Neuron (in vitro differentiated cells): ENCODE measurements around the gene C10orf71.

Experiments
- H2AFZ ChIP-seq: one replicate; pipeline ENCODE4 v1.6.1; 2013; ENCODE audit warnings: low read depth, mild to moderate bottlenecking, inconsistent platforms, low read length, moderate library complexity
- H3K27me3 ChIP-seq: one replicate; pipeline ENCODE4 v1.6.1; 2013; ENCODE audit warnings: low read length; ENCODE audit not compliant: insufficient read depth
- H3K36me3 ChIP-seq: one replicate; pipeline ENCODE4 v1.6.1; 2013; ENCODE audit warnings: low read length; ENCODE audit not compliant: insufficient read depth
- H3K4me1 ChIP-seq: one replicate; pipeline ENCODE4 v1.6.1; 2013; ENCODE audit warnings: low read length; ENCODE audit not compliant: insufficient read depth
- H3K4me3 ChIP-seq: 2 replicates; pipeline ENCODE4 v1.5.1; 2013; ENCODE audit warnings: mild to moderate bottlenecking, low read length, moderate library complexity
- H3K9me3 ChIP-seq: one replicate; pipeline ENCODE4 v1.6.1; 2013; ENCODE audit warnings: low read length

C10orf71 gene, protein sequence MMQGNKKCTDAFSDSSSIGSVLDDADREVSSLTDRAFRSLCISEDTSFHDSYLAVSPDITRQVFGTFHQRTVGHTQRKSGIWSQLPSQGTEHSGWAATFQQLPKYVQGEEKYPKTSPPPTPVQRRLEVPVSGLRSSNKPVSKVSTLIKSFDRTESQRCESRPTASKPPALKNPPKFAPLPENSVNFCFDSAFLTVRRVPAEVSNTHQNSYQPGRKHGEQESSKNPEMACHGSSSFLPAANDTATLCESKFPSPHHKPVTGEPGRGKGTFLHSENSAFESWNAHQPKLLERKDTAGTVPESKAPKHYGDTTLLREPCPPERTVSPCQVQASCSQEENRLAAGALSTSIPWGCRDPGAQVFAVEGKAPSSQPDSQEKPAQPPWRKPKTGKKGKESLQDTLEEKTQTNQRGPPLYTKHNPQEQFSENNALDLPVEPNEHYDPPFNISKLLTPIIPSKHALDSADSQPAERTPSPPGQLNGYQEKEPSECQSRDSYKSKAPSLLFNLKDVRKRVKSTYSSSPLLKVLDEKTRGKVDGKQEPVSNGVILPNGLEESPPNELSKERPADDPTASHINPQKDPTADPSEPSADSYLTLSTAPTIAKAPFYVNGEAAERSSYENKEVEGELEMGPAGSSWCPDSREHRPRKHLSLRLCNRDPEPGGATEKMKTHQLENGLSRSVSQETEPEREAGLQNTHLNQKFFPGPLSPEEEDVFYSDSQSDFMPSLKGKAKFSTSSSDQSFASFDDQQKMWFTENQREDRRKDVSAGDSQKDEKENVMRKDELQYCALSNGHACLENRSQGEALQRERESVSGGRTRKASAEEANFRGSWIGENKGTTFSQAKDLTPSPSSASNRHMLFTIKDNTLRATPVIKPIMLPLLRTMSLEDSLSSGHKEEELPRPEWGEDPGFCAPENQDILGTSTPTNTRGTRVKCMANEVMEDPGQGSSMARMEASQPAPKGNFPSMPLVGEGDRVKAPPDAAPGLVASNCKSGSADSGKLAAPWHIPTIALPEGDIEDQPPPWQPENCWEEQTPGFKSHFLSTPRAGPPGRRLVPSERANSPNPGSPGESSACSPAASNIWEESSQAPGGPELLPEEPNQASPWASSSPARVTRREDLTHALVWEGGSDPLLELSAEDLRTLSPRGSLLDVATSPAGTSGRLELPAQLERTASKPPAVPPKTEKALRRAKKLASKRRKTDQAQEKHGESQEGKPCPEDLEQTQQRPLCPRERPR (N-terminal part only)

DNA sequence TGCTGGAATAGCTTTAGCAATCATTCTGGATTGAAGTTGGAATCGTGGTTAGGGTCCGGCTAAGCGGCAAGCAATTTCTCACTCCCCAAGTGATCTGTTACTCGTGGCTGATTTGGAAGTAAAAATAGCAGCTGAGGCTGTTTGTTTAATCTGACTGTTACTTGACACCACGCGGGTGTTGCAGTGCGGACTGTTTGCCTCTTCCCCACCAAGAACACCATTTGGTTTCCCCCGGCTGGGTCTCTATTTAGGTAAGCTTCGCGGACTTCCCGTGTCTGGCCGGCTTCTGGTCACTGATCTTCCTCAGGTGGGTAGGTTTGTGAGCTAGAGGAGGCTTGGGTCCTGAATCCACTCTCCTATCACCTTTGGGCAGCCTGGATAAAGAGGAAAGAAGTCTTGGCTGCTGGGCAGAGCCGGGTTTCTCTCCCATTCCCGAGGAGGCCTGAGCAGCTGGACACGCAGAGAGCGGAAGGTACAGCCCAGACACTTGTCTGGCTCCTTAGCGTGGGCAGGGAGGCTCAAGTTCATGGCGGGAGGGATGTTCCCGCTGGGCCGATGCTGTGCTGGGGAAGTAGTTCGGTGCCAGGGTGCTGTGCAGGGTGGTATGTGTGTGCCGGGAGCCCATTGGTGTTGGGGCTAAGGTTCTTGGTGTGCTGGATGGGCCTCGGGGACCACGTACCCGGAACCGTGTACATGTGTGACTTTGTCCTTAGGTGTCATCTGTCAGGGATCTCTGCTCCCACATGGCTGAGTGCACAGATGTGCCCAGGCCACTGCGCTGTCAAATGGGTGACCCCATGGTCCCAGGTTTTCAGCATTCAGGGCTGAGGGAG is at the start of gene C10orf71:
Gene C10orf71, plus strand, starts transcription at position 188 of the 833 bp plus-strand sequence. CDS start 23,376 bp downstream, outside the sequence.
- Histone ChIP-seq H2AFZ (no peak within 1 kb of the TSS), H3K9me3 (no peaks in the 10 kb centered on the region), H3K36me3 (no peaks in the 10 kb centered on the region), H3K27me3 (peaks cover 6% of the 10 kb centered on the region), H3K4me1 (no peaks in the 10 kb centered on the region), H3K4me3 (no peak within 1 kb of the TSS)

DNA sequence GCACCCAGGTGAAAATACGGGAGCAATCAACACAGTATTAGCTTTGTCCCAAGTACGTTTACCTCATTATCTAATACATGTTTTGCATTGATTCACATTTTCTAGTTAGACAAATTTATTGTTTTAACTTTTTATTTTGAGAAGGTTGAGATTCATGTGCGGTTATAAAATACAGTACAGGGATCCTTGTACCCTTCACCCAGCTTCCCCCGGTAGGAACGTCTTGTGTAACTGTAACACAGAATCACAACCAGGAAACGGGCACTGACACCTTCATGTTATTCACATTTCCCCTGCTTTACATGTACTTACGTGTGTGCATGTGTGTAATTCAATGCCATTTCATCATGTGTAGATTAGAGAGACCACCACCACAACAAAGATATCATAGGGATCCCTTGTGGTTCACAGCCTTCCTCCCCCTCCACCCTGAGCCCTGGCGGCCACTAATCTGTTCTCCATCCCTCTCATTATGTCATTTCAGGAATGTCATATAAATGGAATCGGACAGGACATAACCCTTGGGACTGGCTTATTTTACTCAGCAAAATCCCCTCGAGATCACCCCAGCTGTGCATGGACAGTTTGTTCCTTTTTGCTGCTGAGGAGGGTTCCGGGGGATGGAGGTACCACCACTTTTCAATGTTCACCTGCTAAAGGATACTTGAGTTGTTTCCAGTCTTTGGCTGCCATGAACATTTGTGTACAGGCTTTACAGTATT is 46.5 kb upstream of the C10orf71 start:
- Histone ChIP-seq H3K27me3 (no peaks in the 10 kb centered on the region), H2AFZ (no peak overlapping the region), H3K4me3 (no peak overlapping the region), H3K9me3 (no peaks in the 10 kb centered on the region), H3K4me1 (no peaks in the 10 kb centered on the region), H3K36me3 (no peaks in the 10 kb centered on the region)

DNA sequence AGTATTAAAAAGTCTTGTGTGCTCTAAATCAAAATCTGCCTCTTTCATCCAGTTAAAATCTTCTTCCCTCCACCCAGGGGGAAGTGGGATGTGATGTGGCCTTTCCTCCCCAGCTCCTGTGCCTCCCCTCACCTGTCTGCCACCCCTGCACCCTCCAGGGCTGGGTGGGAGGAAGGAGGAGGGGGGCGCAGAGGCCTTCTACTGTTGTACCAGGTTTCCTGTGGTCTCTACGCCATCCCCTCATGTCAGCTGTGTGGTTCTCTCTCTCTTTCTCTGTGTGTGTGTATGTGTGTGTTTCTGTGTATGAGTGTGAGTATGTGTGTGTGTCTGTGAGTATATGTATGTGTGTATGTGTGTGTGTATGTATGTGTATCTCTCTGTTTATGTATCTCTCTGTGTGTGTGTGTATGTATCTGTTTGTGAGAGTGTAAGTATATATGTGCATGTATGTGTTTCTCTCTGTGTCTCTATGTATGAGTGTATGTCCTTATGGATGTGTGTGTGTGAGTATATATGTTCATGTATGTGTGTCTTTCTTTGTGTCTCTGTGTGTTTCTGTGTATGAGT is 45.5 kb upstream of the C10orf71 start:
- no peak overlapping the region for H3K4me3 ChIP-seq
- H3K4me1 ChIP-seq = no peaks in the 10 kb centered on the region

DNA sequence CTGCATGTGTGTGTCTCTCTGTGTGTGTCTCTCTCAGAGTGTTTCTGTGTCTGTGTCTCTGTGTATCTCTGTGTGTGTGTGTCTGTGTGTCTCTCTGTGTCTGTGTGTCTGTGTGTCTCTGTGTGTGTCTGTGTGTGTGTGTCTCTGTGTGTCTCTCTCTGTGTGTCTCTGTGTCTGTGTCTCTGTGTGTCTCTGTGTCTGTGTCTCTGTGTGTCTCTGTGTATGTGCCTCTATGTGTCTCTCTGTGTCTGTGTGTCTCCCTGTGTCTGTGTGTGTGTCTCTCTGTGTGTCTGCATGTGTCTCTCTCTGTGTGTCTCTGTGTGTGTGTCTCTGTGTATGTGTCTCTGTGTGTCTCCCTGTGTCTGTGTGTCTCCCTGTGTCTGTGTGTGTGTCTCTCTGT is 44.8 kb upstream of the C10orf71 start:
- H2AFZ ChIP-seq = no peak overlapping the region
- H3K27me3 ChIP-seq = no peaks in the 10 kb centered on the region
- no peaks in the 10 kb centered on the region for H3K9me3 ChIP-seq
- no peaks in the 10 kb centered on the region for H3K4me1 ChIP-seq
- H3K4me3 ChIP-seq = no peak overlapping the region
- no peaks in the 10 kb centered on the region for H3K36me3 ChIP-seq

More for the DNA sequence above, 45.5 kb upstream of the C10orf71 start:
- H3K9me3 ChIP-seq = no peaks in the 10 kb centered on the region
- no peaks in the 10 kb centered on the region for H3K36me3 ChIP-seq
- H2AFZ ChIP-seq = no peak overlapping the region
- H3K27me3 ChIP-seq = no peaks in the 10 kb centered on the region

DNA sequence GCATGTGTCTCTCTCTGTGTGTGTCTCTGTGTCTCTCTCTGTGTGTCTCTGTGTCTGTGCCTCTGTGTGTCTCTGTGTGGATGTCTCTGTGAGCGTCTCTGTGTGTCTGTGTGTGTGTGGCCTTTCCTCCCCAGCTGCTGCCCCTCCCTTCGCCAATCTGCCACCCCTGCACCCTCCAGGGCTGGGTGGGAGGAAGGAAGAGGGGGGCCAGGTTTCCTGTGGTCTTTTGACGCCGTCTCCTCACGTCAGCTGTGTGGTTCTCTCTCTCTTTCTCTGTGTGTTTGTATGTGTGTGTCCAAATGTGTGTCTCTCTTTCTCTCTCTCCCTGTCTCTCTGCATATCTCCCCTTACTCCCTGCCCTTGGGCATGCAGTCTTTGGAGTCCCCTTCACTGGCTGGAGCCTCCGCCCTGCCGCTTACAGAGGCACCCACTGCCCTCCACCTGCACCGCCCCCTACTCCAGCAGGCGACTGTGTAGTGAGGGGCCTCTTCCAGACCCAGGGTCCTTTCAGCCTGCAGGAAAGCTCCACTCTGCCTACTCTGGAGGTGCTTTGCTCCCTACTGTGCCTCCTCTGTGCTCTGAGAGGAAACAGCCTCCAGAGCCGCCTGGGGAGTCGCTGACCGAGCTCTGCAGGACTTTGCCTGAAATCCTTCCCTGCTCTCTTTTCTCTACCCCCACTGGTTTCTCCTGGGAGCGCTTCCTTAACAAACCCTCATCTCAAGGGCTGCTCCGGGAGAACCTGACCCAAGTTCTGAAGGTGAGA is 44.2 kb upstream of the C10orf71 start:
- H3K36me3 ChIP-seq = no peaks in the 10 kb centered on the region
- no peak overlapping the region for H2AFZ ChIP-seq
- H3K4me1 ChIP-seq = no peaks in the 10 kb centered on the region

DNA sequence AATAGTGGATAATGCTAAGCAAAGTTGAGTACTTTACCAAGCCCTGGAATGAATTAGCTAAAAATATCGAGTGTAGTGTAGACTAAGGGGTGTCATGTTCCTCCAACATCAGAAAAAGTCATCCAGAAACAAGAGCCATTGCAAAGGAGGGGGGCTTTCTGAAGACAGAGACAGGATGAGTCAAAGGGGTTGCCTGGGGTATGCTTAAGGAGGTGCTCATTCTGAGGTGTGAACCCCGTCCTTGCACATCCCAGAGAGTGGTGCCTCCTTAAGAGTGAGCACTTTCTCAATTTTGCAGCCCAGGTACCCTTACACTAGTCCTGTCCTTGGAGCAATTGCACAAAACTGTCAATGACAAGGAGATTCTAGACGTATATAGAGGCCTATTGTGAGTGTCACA is 43.1 kb upstream of the C10orf71 start:
- no peak overlapping the region for H2AFZ ChIP-seq
- no peaks in the 10 kb centered on the region for H3K36me3 ChIP-seq
- no peaks in the 10 kb centered on the region for H3K4me1 ChIP-seq
- no peaks in the 10 kb centered on the region for H3K27me3 ChIP-seq
- H3K4me3 ChIP-seq = no peak overlapping the region
- no peaks in the 10 kb centered on the region for H3K9me3 ChIP-seq

More for the DNA sequence above, 44.2 kb upstream of the C10orf71 start:
- no peaks in the 10 kb centered on the region for H3K9me3 ChIP-seq
- no peaks in the 10 kb centered on the region for H3K27me3 ChIP-seq
- no peak overlapping the region for H3K4me3 ChIP-seq

DNA sequence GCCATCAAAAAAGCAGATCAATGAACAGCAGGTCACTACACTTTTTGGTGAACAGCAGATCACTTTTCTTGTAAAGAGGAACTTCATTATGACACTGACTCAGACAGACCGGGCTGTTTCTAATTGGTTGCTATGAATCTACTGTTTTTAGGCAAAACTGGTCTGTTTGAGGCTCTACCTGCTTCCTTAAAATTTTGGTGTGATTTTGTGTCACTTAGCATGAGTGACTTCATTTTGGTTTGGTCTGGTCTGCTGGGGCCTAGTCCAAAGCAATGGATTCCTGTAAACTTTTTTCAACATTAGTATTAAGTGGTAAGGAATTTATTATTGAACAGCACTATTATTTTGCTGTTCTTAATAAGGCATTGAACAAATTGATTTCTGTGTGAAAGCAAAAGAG is 41.8 kb upstream of the C10orf71 start:
- Histone ChIP-seq H3K9me3 (no peaks in the 10 kb centered on the region), H3K4me3 (no peak overlapping the region), H2AFZ (no peak overlapping the region), H3K36me3 (no peaks in the 10 kb centered on the region), H3K4me1 (no peaks in the 10 kb centered on the region), H3K27me3 (no peaks in the 10 kb centered on the region)

DNA sequence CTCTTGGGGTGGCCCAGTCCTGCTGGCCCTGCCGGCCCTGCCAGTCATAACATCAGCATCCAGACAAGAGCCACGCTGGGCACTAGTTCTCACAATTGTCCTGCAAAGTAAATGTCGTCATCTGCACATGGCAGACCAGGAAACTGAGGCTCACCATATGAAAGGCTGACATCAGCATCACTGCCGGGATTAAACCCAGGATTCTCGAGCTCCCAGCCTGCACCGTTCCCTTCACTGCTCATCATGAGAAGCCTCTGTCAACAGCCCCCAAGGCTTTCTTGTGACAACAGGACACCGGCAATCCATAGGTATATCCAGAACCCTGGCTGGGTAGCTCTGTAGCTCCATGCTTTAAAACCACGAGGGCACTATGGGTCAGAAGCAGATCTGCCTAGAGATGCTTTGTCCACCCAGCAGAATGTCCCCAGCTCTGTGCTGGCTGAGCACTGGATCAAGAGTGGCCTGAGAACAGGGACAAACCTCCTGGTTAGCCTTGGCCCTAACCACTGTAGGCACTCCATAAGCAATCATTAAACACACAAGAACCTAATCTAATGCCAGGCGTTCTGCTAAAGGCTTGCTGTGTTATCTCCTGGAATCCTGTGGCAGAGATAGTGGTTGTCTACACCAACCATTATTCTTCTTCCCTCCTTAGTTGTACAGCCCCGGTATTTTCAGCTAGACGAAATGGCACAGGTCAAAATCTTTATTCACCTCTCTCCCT is 41.2 kb upstream of the C10orf71 start:
- H2AFZ ChIP-seq = no peak overlapping the region
- H3K9me3 ChIP-seq = no peaks in the 10 kb centered on the region
- H3K4me1 ChIP-seq = no peaks in the 10 kb centered on the region

DNA sequence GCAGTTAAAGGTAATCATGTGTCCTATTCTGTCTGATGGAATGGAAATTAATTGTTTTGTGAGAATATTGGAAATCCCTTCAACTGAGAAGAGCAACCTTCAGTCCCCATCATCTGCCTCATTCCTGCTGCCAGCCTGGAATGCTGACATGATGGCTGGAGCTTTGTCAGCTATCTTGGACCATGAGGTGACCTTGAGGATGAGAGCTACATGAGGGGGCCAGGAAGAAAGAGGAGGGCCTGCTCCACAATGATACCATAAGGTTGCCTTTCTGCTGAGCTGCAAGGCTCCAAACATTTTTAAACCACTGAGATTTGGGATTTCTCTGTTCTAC is 40.7 kb upstream of the C10orf71 start:
- H3K27me3 ChIP-seq = no peaks in the 10 kb centered on the region

More for the DNA sequence above, 41.2 kb upstream of the C10orf71 start:
- Histone ChIP-seq H3K36me3 (no peaks in the 10 kb centered on the region), H3K27me3 (no peaks in the 10 kb centered on the region), H3K4me3 (no peak overlapping the region)

DNA sequence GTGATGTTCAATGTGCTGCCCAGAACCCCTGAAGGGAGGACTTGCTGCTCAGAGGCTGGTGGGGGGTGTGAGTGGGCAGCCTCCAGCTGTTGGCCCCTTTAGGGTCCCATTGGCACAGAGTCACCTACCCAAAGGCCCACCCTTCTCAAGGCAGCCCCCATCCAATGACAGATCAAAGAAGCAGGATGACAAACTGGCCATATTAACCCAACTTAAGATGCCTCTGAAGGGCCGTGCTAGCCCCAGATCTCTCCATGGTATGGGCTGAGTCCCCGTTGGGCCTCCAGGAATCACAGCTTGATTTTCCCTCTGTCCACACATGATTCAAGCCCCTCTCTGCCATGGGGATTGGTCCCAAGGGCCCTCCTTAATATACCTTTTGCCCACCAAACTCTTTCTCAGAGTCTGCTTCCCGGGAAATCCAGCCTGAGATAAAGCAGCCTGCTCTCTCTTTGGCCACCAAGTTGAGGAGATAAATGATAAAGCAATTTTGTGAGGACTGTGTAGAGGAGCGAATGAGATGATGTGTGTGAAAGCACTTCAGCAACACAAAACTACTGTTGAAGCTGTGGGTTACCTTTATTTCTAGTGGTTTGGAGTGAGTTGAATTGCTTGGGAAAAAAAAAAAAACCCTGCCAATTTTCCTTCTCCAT is 38.2 kb upstream of the C10orf71 start:
- no peaks in the 10 kb centered on the region for H3K9me3 ChIP-seq
- no peaks in the 10 kb centered on the region for H3K36me3 ChIP-seq
- H3K27me3 ChIP-seq = no peaks in the 10 kb centered on the region
- no peaks in the 10 kb centered on the region for H3K4me1 ChIP-seq
- no peak overlapping the region for H3K4me3 ChIP-seq
- H2AFZ ChIP-seq = no peak overlapping the region

More for the DNA sequence above, 40.7 kb upstream of the C10orf71 start:
- Histone ChIP-seq H3K9me3 (no peaks in the 10 kb centered on the region), H3K4me3 (no peak overlapping the region), H3K36me3 (no peaks in the 10 kb centered on the region), H3K4me1 (no peaks in the 10 kb centered on the region), H2AFZ (no peak overlapping the region)
